ENCODE data around the gene NRARP.

Gene NRARP

GRCh38 chr9:137295849-137296669 is 6.0 kb downstream of the NRARP start:
- no peak for DNase-seq (ENCODE audit: low read depth)
- no peak for TF ChIP-seq CTCF (IDR thresholded peaks at IDR 0.05; ENCODE audit: control insufficient read depth, insufficient read depth, low read depth, low read length, missing control alignments)
- H3K4me3 ChIP-seq (ENCODE audit: control insufficient read depth, low read depth, low read length): no peak overlapping the region

GRCh38 chr9:137295238-137295811 is 6.7 kb downstream of the NRARP start:
- no peak for DNase-seq (ENCODE audit: low read depth)
- TF ChIP-seq CTCF (IDR thresholded peaks at IDR 0.05; ENCODE audit: control insufficient read depth, insufficient read depth, low read depth, low read length, missing control alignments): peak; percentile 29
- H3K4me3 ChIP-seq (ENCODE audit: control insufficient read depth, low read depth, low read length): no peak overlapping the region

- no peak overlapping the region for H3K4me3 ChIP-seq (ENCODE audit: control insufficient read depth, low read depth, low read length)
- peak; percentile 45 for TF ChIP-seq CTCF (IDR thresholded peaks at IDR 0.05; ENCODE audit: control insufficient read depth, insufficient read depth, low read depth, low read length, missing control alignments)
- DNase-seq (ENCODE audit: low read depth): no peak
These were observed 7.3 kb downstream of the NRARP start for GRCh38 chr9:137294681-137295237.

- no peak for TF ChIP-seq CTCF (IDR thresholded peaks at IDR 0.05; ENCODE audit: control insufficient read depth, insufficient read depth, low read depth, low read length, missing control alignments)
- DNase-seq (ENCODE audit: low read depth): no peak
- H3K4me3 ChIP-seq (ENCODE audit: control insufficient read depth, low read depth, low read length): no peak overlapping the region
These were observed 7.9 kb downstream of the NRARP start for GRCh38 chr9:137294091-137294680.

GRCh38 chr9:137293482-137294090 is 8.5 kb downstream of the NRARP start:
- no peak overlapping the region for H3K4me3 ChIP-seq (ENCODE audit: control insufficient read depth, low read depth, low read length)
- DNase-seq (ENCODE audit: low read depth): no peak
- TF ChIP-seq CTCF (IDR thresholded peaks at IDR 0.05; ENCODE audit: control insufficient read depth, insufficient read depth, low read depth, low read length, missing control alignments): no peak

GRCh38 chr9:137293094-137293481 is 9.0 kb downstream of the NRARP start:
- TF ChIP-seq CTCF (IDR thresholded peaks at IDR 0.05; ENCODE audit: control insufficient read depth, insufficient read depth, low read depth, low read length, missing control alignments): no peak
- H3K4me3 ChIP-seq (ENCODE audit: control insufficient read depth, low read depth, low read length): no peak overlapping the region
- no peak for DNase-seq (ENCODE audit: low read depth)
